PFSK-1 (cell line): ENCODE measurements around the gene SRD5A1.

Experiments used
- POLR2AphosphoS5 ChIP-seq: IDR thresholded peaks from 2 replicates; pipeline ENCODE4 v1.6.1; 2012; ENCODE audit warnings: low read depth, mild to moderate bottlenecking, control low read depth, low read length, moderate library complexity
- TF ChIP-seq, protein P1 (sequence below), 2 experiments: IDR thresholded peaks; 2 replicates each; pipeline versions ENCODE4 v1.6.1 to v1.8.0; 2011 to 2012; ENCODE audit warnings: low read depth in 2 of 2, low read length in 2 of 2, control low read depth in 1 of 2, inconsistent platforms in 1 of 2, mild to moderate bottlenecking in 1 of 2, moderate library complexity in 1 of 2; ENCODE audit not compliant: insufficient read depth in 1 of 2

DNA sequence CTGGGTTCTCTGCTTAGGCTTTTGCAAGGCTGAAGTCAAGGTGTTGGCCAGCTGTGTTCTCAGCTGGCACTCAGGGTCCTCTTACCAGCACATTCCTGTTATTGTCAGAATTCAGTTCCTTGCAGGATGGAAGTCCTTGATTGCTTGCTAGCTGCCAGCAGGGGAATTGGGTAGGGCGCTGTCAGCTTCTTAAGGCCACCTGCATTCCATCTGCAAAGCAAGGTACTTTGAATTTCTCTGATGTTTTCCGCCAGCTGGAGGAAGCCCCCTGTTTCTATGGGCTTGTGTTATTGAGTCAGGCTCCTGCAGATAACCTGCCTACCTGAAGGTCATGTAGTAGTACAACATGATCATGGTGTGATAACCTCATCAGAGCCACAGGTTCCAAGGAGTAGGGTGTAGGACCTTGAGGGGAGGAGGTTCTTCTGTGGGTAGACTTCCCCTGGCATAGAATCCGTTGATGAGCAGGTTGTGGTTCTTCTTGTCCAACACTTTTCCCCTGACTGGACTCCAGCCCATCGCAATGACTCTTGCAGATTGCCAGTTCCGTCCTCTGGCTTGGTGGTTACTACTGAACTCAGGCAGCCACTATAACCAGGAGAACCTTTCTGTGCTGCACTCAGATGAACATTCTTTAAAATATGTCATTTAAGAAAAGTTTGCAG lies 86.8 kb downstream of the SRD5A1 start:
- TF ChIP-seq, protein P1, sequence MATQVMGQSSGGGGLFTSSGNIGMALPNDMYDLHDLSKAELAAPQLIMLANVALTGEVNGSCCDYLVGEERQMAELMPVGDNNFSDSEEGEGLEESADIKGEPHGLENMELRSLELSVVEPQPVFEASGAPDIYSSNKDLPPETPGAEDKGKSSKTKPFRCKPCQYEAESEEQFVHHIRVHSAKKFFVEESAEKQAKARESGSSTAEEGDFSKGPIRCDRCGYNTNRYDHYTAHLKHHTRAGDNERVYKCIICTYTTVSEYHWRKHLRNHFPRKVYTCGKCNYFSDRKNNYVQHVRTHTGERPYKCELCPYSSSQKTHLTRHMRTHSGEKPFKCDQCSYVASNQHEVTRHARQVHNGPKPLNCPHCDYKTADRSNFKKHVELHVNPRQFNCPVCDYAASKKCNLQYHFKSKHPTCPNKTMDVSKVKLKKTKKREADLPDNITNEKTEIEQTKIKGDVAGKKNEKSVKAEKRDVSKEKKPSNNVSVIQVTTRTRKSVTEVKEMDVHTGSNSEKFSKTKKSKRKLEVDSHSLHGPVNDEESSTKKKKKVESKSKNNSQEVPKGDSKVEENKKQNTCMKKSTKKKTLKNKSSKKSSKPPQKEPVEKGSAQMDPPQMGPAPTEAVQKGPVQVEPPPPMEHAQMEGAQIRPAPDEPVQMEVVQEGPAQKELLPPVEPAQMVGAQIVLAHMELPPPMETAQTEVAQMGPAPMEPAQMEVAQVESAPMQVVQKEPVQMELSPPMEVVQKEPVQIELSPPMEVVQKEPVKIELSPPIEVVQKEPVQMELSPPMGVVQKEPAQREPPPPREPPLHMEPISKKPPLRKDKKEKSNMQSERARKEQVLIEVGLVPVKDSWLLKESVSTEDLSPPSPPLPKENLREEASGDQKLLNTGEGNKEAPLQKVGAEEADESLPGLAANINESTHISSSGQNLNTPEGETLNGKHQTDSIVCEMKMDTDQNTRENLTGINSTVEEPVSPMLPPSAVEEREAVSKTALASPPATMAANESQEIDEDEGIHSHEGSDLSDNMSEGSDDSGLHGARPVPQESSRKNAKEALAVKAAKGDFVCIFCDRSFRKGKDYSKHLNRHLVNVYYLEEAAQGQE (IDR thresholded peaks at IDR 0.05; ENCODE audit: insufficient read depth in 1 of 2, low read depth in 2 of 2, low read length in 2 of 2) = no peak
- no peak for TF ChIP-seq POLR2AphosphoS5
